Activated CD4-positive, alpha-beta memory T cell treated with anti-CD3 and anti-CD28 coated beads for 36 hours (primary cell): ENCODE results near the gene ENSA. TPM values are rescaled to one million over a fixed set of nuclear protein-coding genes. Genes with fewer than 3 reads are reported as not detected.
"Not testable (repeated sequence)": the region's sequence is repeated elsewhere in the genome, so short reads cannot be mapped to it uniquely, and the experiment has no call there.

Experiments
- CTCF ChIA-PET: fragments of 350-600 bp; sonication (Branson Sonifier 250); formaldehyde crosslinking; loops from one replicate; lab custom pipeline; 2021; ENCODE audit warnings: antibody characterized with exemption, inconsistent platforms; lab: Charles Lee
- POLR2A ChIA-PET: fragments of 350-600 bp; sonication (Branson Sonifier 250); formaldehyde crosslinking; loops from one replicate; lab custom pipeline; 2021; ENCODE audit warnings: antibody characterized with exemption; lab: Charles Lee
- DNase-seq: peaks from one replicate; pipeline ENCODE4 v3.0.0-alpha.2; 2020
- H3K27ac Mint-ChIP-seq: one replicate; pipeline ENCODE4 v1.8.0; 2021; ENCODE audit warnings: mixed read lengths
- H3K27me3 Mint-ChIP-seq: one replicate; pipeline ENCODE4 v1.8.0; 2021; ENCODE audit warnings: mixed read lengths
- H3K36me3 Mint-ChIP-seq: one replicate; pipeline ENCODE4 v1.8.0; 2021; ENCODE audit warnings: mixed read lengths
- H3K4me1 Mint-ChIP-seq: one replicate; pipeline ENCODE4 v1.8.0; 2021; ENCODE audit warnings: low read depth, mixed read lengths
- H3K4me3 Mint-ChIP-seq: one replicate; pipeline ENCODE4 v1.8.0; 2021; ENCODE audit warnings: mild to moderate bottlenecking, mixed read lengths
- H3K9me3 Mint-ChIP-seq: one replicate; pipeline ENCODE4 v1.8.0; 2021; ENCODE audit warnings: mixed read lengths
- intact Hi-C: fragments of 100-400 bp; cut with micrococcal nuclease; formaldehyde crosslinking; loops from one replicate; pipeline ENCODE4 v1.15.1; 2023
- total RNA-seq, 2 experiments: library from RNA; stranded (reverse); gene quantifications; one replicate each; pipeline ENCODE4 v1.2.3, GENCODE V29; 2021

The ENSA gene
- total RNA-seq, 2 experiments from 2014 or later = 212 to 219 TPM

- H3K4me1 Mint-ChIP-seq, H3K36me3 Mint-ChIP-seq, POLR2A ChIA-PET: not testable (repeated sequence)
These were observed 11.9 kb upstream of the ENSA start for GRCh38 chr1:150641126-150641815.

GRCh38 chr1:150638430-150638829 lies 9.0 kb upstream of the ENSA start:
- CTCF ChIA-PET = interaction anchor here (0.8 kb wide), 1 partner anchor 26 kb away, joined by 3 read pairs; no protein-coding TSS in a partner anchor
- H3K9me3 Mint-ChIP-seq, H3K4me3 Mint-ChIP-seq, H3K36me3 Mint-ChIP-seq, intact Hi-C loops, POLR2A ChIA-PET, H3K4me1 Mint-ChIP-seq, H3K27me3 Mint-ChIP-seq, DNase-seq, H3K27ac Mint-ChIP-seq: not testable (repeated sequence)

More at GRCh38 chr1:150641126-150641815, 11.9 kb upstream of the ENSA start:
- CTCF ChIA-PET, H3K4me3 Mint-ChIP-seq, H3K27me3 Mint-ChIP-seq, intact Hi-C loops, H3K27ac Mint-ChIP-seq, H3K9me3 Mint-ChIP-seq, DNase-seq: not testable (repeated sequence)

GRCh38 chr1:150634839-150635622 lies 5.6 kb upstream of the ENSA start:
- H3K27ac Mint-ChIP-seq, CTCF ChIA-PET, H3K36me3 Mint-ChIP-seq, POLR2A ChIA-PET, DNase-seq, H3K9me3 Mint-ChIP-seq, H3K4me3 Mint-ChIP-seq, H3K4me1 Mint-ChIP-seq, H3K27me3 Mint-ChIP-seq, intact Hi-C loops: not testable (repeated sequence)

- Mint-ChIP-seq H3K27me3 (no peaks in the 10 kb centered on the region), H3K27ac (no peak overlapping the region), H3K4me1 (peaks cover 47% of the 10 kb centered on the region), H3K36me3 (peaks cover 32% of the 10 kb centered on the region), H3K9me3 (no peaks in the 10 kb centered on the region), H3K4me3 (no peak overlapping the region)
- ChIA-PET POLR2A (interaction anchor here (0.6 to 7.8 kb wide), 14 partner anchors 9 to 265 kb away, joined by 3 to 85 read pairs (median 6); partner anchors contain the start of genes ADAMTSL4, CTSS and MCL1), CTCF (interaction anchor here (0.6 to 12.1 kb wide), 8 partner anchors 15 to 349 kb away, joined by 3 to 243 read pairs (median 4); partner anchors contain the start of gene MCL1)
- DNase-seq = no peak
- intact Hi-C loops = loop anchor here (1.0 to 5.0 kb wide), 9 partner anchors 17 to 379 kb away; partner anchors contain the start of genes CTSS, GOLPH3L, MCL1 and MINDY1
These were observed 672 bp downstream of the ENSA start for GRCh38 chr1:150628766-150629114.

GRCh38 chr1:150627826-150628410 lies 1.5 kb downstream of the ENSA start:
- intact Hi-C loops = loop anchor here (2.0 to 5.0 kb wide), 5 partner anchors 65 to 379 kb away; partner anchors contain the start of genes CTSS, GOLPH3L, MINDY1 and PRUNE1
- peaks cover 39% of the 10 kb centered on the region for H3K36me3 Mint-ChIP-seq
- ChIA-PET CTCF (interaction anchor here (0.6 to 12.1 kb wide), 6 partner anchors 48 to 368 kb away, joined by 3 to 243 read pairs (median 4); partner anchors contain the start of gene MCL1), POLR2A (interaction anchor here (0.6 to 7.8 kb wide), 9 partner anchors 8 to 264 kb away, joined by 3 to 85 read pairs (median 8); partner anchors contain the start of genes ADAMTSL4, MCL1 and RPRD2)
- no peak for DNase-seq
- no peaks in the 10 kb centered on the region for H3K27me3 Mint-ChIP-seq
- peaks cover 55% of the 10 kb centered on the region for H3K4me1 Mint-ChIP-seq
- no peak overlapping the region for H3K4me3 Mint-ChIP-seq
- H3K9me3 Mint-ChIP-seq = no peaks in the 10 kb centered on the region
- peak overlapping the region; percentile 61 for H3K27ac Mint-ChIP-seq

- DNase-seq = peak; percentile 76
- peak overlapping the region; percentile 73 for H3K27ac Mint-ChIP-seq
- no peaks in the 10 kb centered on the region for H3K27me3 Mint-ChIP-seq
- no peak overlapping the region for H3K4me3 Mint-ChIP-seq
- H3K36me3 Mint-ChIP-seq = peaks cover 50% of the 10 kb centered on the region
- peaks cover 72% of the 10 kb centered on the region for H3K4me1 Mint-ChIP-seq
- CTCF ChIA-PET = interaction anchor here (12.1 kb wide), 1 partner anchor 62 kb away, joined by 243 read pairs; no protein-coding TSS in a partner anchor
- POLR2A ChIA-PET = interaction anchor here (0.6 to 7.8 kb wide), 4 partner anchors 47 to 110 kb away, joined by 4 to 85 read pairs (median 6); partner anchors contain the start of gene MCL1
- no peaks in the 10 kb centered on the region for H3K9me3 Mint-ChIP-seq
- intact Hi-C loops = loop anchor here (5.0 kb wide), 3 partner anchors 141 to 381 kb away; partner anchors contain the start of genes CTSS, MINDY1, PRUNE1 and RPRD2
These were observed 3.3 kb downstream of the ENSA start for GRCh38 chr1:150626150-150626549.

- DNase-seq, H3K9me3 Mint-ChIP-seq, H3K4me3 Mint-ChIP-seq, H3K27me3 Mint-ChIP-seq, intact Hi-C loops: not testable (repeated sequence)
- Mint-ChIP-seq H3K36me3 (peaks cover 64% of the 10 kb centered on the region), H3K4me1 (peaks cover 81% of the 10 kb centered on the region), H3K27ac (peak overlapping the region; percentile 82)
- POLR2A ChIA-PET = interaction anchor here (1.1 to 7.8 kb wide), 3 partner anchors 46 to 62 kb away, joined by 4 to 85 read pairs (median 43); partner anchors contain the start of gene MCL1
- CTCF ChIA-PET = interaction anchor here (0.7 to 12.1 kb wide), 3 partner anchors 45 to 234 kb away, joined by 3 to 243 read pairs (median 5); partner anchors contain the start of gene MCL1
These were observed 4.9 kb downstream of the ENSA start for GRCh38 chr1:150624546-150624945.

- CTCF ChIA-PET = interaction anchor here (0.7 to 12.1 kb wide), 3 partner anchors 45 to 235 kb away, joined by 3 to 243 read pairs (median 5); partner anchors contain the start of gene MCL1
- H3K9me3 Mint-ChIP-seq, H3K27me3 Mint-ChIP-seq, intact Hi-C loops, H3K4me3 Mint-ChIP-seq, DNase-seq: not testable (repeated sequence)
- peaks cover 85% of the 10 kb centered on the region for H3K4me1 Mint-ChIP-seq
- POLR2A ChIA-PET = interaction anchor here (1.1 to 7.8 kb wide), 3 partner anchors 46 to 62 kb away, joined by 4 to 85 read pairs (median 43); partner anchors contain the start of gene MCL1
- peaks cover 68% of the 10 kb centered on the region for H3K36me3 Mint-ChIP-seq
- peak overlapping the region; percentile 82 for H3K27ac Mint-ChIP-seq
These were observed 5.3 kb downstream of the ENSA start for GRCh38 chr1:150624134-150624533.

GRCh38 chr1:150622303-150622975 lies 7.0 kb downstream of the ENSA start:
- ChIA-PET CTCF (interaction anchor here (0.7 to 12.1 kb wide), 6 partner anchors 41 to 137 kb away, joined by 3 to 243 read pairs (median 4); partner anchors contain the start of gene MCL1), POLR2A (interaction anchor here (1.6 to 7.8 kb wide), 5 partner anchors 9 to 61 kb away, joined by 6 to 85 read pairs (median 15); partner anchors contain the start of gene MCL1)
- Mint-ChIP-seq H3K36me3 (peaks cover 67% of the 10 kb centered on the region), H3K4me1 (peaks cover 78% of the 10 kb centered on the region), H3K27ac (peak overlapping the region; percentile 84), H3K27me3 (no peaks in the 10 kb centered on the region), H3K9me3 (no peaks in the 10 kb centered on the region), H3K4me3 (no peak overlapping the region)
- no peak for DNase-seq
- intact Hi-C loops = no loop called here

- no peaks in the 10 kb centered on the region for H3K9me3 Mint-ChIP-seq
- no peak overlapping the region for H3K4me3 Mint-ChIP-seq
- intact Hi-C loops = loop anchor here (1.0 kb wide), 2 partner anchors 8 to 60 kb away; no protein-coding TSS in a partner anchor
- no peaks in the 10 kb centered on the region for H3K27me3 Mint-ChIP-seq
- H3K27ac Mint-ChIP-seq = peak overlapping the region; percentile 84
- H3K4me1 Mint-ChIP-seq = peaks cover 75% of the 10 kb centered on the region
- CTCF ChIA-PET = interaction anchor here (0.6 to 12.1 kb wide), 13 partner anchors 8 to 136 kb away, joined by 3 to 243 read pairs (median 4); partner anchors contain the start of genes ENSA and MCL1
- POLR2A ChIA-PET = interaction anchor here (0.6 to 6.7 kb wide), 5 partner anchors 8 to 60 kb away, joined by 3 to 43 read pairs (median 8); partner anchors contain the start of genes ENSA and MCL1
- peak; percentile 70 for DNase-seq
- peaks cover 66% of the 10 kb centered on the region for H3K36me3 Mint-ChIP-seq
These were observed 7.7 kb downstream of the ENSA start for GRCh38 chr1:150621497-150622302.
